Smooth muscle cell (in vitro differentiated cells): ENCODE measurements around the gene EHMT2. TPM values are rescaled to one million over a fixed set of nuclear protein-coding genes. Genes with fewer than 3 reads are reported as not detected.
A peak's percentile ranks its signal among the peaks of the same experiment; 100 is the strongest.
"Not testable (repeated sequence)": the region's sequence is repeated elsewhere in the genome, so short reads cannot be mapped to it uniquely, and the experiment has no call there.

ENCODE experiments used
- DNase-seq: peaks from one replicate; lab custom pipeline; 2025; ENCODE audit not compliant: unreplicated experiment; lab: John Stamatoyannopoulos, UW
- H2AFZ ChIP-seq: fragments of 200-600 bp; sonication (generic); 2 replicates; pipeline ENCODE4 v1.6.0; 2016; ENCODE audit warnings: antibody characterized with exemption, low read depth, mild to moderate bottlenecking
- H3F3A ChIP-seq: fragments of 200-600 bp; sonication (generic); 2 replicates; pipeline ENCODE4 v1.6.0; 2017; ENCODE audit warnings: antibody characterized with exemption, low read depth
- H3K27ac ChIP-seq: fragments of 200-600 bp; sonication (generic); 2 replicates; pipeline ENCODE4 v1.5.1; 2016; ENCODE audit warnings: low read depth, mild to moderate bottlenecking
- H3K27me3 ChIP-seq: fragments of 200-600 bp; sonication (generic); 2 replicates; pipeline ENCODE4 v1.6.1; 2016; ENCODE audit warnings: low read depth, mild to moderate bottlenecking
- H3K36me3 ChIP-seq: fragments of 200-600 bp; sonication (generic); 2 replicates; pipeline ENCODE4 v1.5.1; 2016; ENCODE audit warnings: low read depth
- H3K4me1 ChIP-seq: fragments of 200-600 bp; sonication (generic); 2 replicates; pipeline ENCODE4 v1.5.1; 2016; ENCODE audit warnings: low read depth
- H3K4me2 ChIP-seq: fragments of 200-600 bp; sonication (generic); 2 replicates; pipeline ENCODE4 v1.6.0; 2016; ENCODE audit warnings: mild to moderate bottlenecking
- H3K4me3 ChIP-seq: fragments of 200-600 bp; sonication (generic); 2 replicates; pipeline ENCODE4 v1.5.1; 2016; ENCODE audit warnings: mild to moderate bottlenecking
- H3K79me2 ChIP-seq: fragments of 200-600 bp; sonication (generic); 2 replicates; pipeline ENCODE4 v1.6.0; 2016; ENCODE audit warnings: low read depth, mild to moderate bottlenecking
- H3K9ac ChIP-seq: fragments of 200-600 bp; sonication (generic); 2 replicates; pipeline ENCODE4 v1.6.0; 2016; ENCODE audit warnings: low read depth
- H3K9me3 ChIP-seq: fragments of 200-600 bp; sonication (generic); replicated peaks from 2 replicates; pipeline ENCODE4 v1.5.1; 2016; ENCODE audit warnings: low read depth
- H4K20me1 ChIP-seq: fragments of 200-600 bp; sonication (generic); 2 replicates; pipeline ENCODE4 v1.6.0; 2016; ENCODE audit warnings: low read depth
- CTCF ChIP-seq: fragments of 200-600 bp; sonication (generic); IDR thresholded peaks from 2 replicates; pipeline ENCODE4 v1.5.1; 2017; ENCODE audit warnings: borderline replicate concordance, mild to moderate bottlenecking, antibody characterized with exemption; ENCODE audit not compliant: insufficient read depth, poor library complexity, severe bottlenecking
- WGBS: methylation state at CpG from one replicate; pipeline ENCODE4 v1.1.7; 2016; ENCODE audit warnings: low lambda C conversion rate; 5-methylcytosine and 5-hydroxymethylcytosine counted together
- polyA plus RNA-seq: library from polyadenylated mRNA; unstranded; fragments of >200 nt; fragmentation: Nextera tagmentation; extraction: Ambion mirVana; gene quantifications from 2 replicates; pipeline ENCODE4 v1.2.1, GENCODE V29; 2016
- total RNA-seq: library from RNA; depleted of rRNA; stranded (reverse); fragments of >200 nt; gene quantifications from 2 replicates; pipeline ENCODE4 v1.2.3, GENCODE V29; 2014

EHMT2 gene
- total and polyA plus RNA-seq, 2 experiments from 2014 or later = 17.6 to 33.9 TPM

GRCh38 chr6:31864818-31865204 is 32.7 kb downstream of the EHMT2 start:
- H3K9ac ChIP-seq = no peak overlapping the region
- 95% methylated on average over 8 of the region's 8 CpGs for WGBS
- H3F3A ChIP-seq = no peaks in the 10 kb centered on the region
- H3K36me3 ChIP-seq = no peaks in the 10 kb centered on the region
- no peak overlapping the region for H3K4me3 ChIP-seq
- no peak overlapping the region for H3K4me2 ChIP-seq
- no peak overlapping the region for H2AFZ ChIP-seq
- peaks cover 10% of the 10 kb centered on the region for H3K79me2 ChIP-seq
- H3K27me3 ChIP-seq = no peaks in the 10 kb centered on the region
- H4K20me1 ChIP-seq = no peaks in the 10 kb centered on the region
- DNase-seq = no peak
- H3K4me1 ChIP-seq = peaks cover 11% of the 10 kb centered on the region
- H3K27ac ChIP-seq = no peak overlapping the region
- no peak for TF ChIP-seq CTCF
- H3K9me3 ChIP-seq = no peaks in the 10 kb centered on the region

GRCh38 chr6:31864123-31864562 is 33.4 kb downstream of the EHMT2 start:
- Histone ChIP-seq H3K9ac (peak overlapping the region; percentile 80), H3K79me2 (peaks cover 10% of the 10 kb centered on the region), H2AFZ (peak overlapping the region; percentile 87), H3K4me2 (peak overlapping the region; percentile 86), H3K4me1 (peaks cover 11% of the 10 kb centered on the region), H3K27ac (peak overlapping the region; percentile 92), H3K4me3 (peak overlapping the region; percentile 68)
- not testable (repeated sequence) for DNase-seq, H3K36me3 ChIP-seq, H4K20me1 ChIP-seq, H3K9me3 ChIP-seq, H3K27me3 ChIP-seq, H3F3A ChIP-seq
- 41% methylated on average over 9 of the region's 16 CpGs for WGBS

GRCh38 chr6:31862344-31863235 is 34.9 kb downstream of the EHMT2 start, which contains the start of gene NEU1:
TSS of gene NEU1 (minus strand) at chr6:31862821. CDS start at chr6:31862776, 45 bp downstream.
- H3K4me3 ChIP-seq = peak within 1 kb of the TSS; percentile 80
- WGBS = 1% methylated on average over 63 of the region's 64 CpGs

More at GRCh38 chr6:31862344-31863235, 34.9 kb downstream of the EHMT2 start, which contains the start of gene NEU1:
- peak; percentile 96 for DNase-seq
- Histone ChIP-seq H3K79me2 (peaks cover 10% of the 10 kb centered on the region), H3K4me1 (peaks cover 11% of the 10 kb centered on the region), H3K27ac (peak within 1 kb of the TSS; percentile 92), H3K4me2 (peak within 1 kb of the TSS; percentile 90), H2AFZ (peak within 1 kb of the TSS; percentile 87), H3K9me3 (no peaks in the 10 kb centered on the region), H3K27me3 (no peaks in the 10 kb centered on the region), H3F3A (no peaks in the 10 kb centered on the region), H3K36me3 (peaks cover 3% of the 10 kb centered on the region), H4K20me1 (no peaks in the 10 kb centered on the region), H3K9ac (peak within 1 kb of the TSS; percentile 91)
- TF ChIP-seq CTCF = no peak
